PFSK-1 (cell line): Measurements from ENCODE around the gene CCDC112.
A peak's percentile ranks its signal among the peaks of the same experiment; 100 is the strongest.

Experiments
- FOXP2 ChIP-seq: optimal IDR thresholded peaks from 2 replicates; pipeline ENCODE3; 2011; ENCODE audit warnings: borderline replicate concordance, control low read depth, inconsistent platforms; ENCODE audit not compliant: insufficient read depth; ENCODE audit errors: extremely low read length, extremely low read depth
- POLR2AphosphoS5 ChIP-seq: IDR thresholded peaks from 2 replicates; pipeline ENCODE4 v1.6.1; 2012; ENCODE audit warnings: low read depth, mild to moderate bottlenecking, control low read depth, low read length, moderate library complexity
- SIN3A ChIP-seq: IDR thresholded peaks from 2 replicates; pipeline ENCODE4 v1.6.1; 2012; ENCODE audit warnings: mild to moderate bottlenecking, low read length, moderate library complexity, borderline replicate concordance; ENCODE audit not compliant: insufficient read depth
- TAF1 ChIP-seq: IDR thresholded peaks from 2 replicates; pipeline ENCODE4 v1.6.1; 2012; ENCODE audit warnings: low read length, control low read depth, borderline replicate concordance; ENCODE audit not compliant: insufficient read depth
- TF ChIP-seq, protein P1 (sequence below), 2 experiments: IDR thresholded peaks; 2 replicates each; pipeline versions ENCODE4 v1.6.1 to v1.8.0; 2011 to 2012; ENCODE audit warnings: low read depth in 2 of 2, low read length in 2 of 2, control low read depth in 1 of 2, inconsistent platforms in 1 of 2, mild to moderate bottlenecking in 1 of 2, moderate library complexity in 1 of 2; ENCODE audit not compliant: insufficient read depth in 1 of 2

DNA sequence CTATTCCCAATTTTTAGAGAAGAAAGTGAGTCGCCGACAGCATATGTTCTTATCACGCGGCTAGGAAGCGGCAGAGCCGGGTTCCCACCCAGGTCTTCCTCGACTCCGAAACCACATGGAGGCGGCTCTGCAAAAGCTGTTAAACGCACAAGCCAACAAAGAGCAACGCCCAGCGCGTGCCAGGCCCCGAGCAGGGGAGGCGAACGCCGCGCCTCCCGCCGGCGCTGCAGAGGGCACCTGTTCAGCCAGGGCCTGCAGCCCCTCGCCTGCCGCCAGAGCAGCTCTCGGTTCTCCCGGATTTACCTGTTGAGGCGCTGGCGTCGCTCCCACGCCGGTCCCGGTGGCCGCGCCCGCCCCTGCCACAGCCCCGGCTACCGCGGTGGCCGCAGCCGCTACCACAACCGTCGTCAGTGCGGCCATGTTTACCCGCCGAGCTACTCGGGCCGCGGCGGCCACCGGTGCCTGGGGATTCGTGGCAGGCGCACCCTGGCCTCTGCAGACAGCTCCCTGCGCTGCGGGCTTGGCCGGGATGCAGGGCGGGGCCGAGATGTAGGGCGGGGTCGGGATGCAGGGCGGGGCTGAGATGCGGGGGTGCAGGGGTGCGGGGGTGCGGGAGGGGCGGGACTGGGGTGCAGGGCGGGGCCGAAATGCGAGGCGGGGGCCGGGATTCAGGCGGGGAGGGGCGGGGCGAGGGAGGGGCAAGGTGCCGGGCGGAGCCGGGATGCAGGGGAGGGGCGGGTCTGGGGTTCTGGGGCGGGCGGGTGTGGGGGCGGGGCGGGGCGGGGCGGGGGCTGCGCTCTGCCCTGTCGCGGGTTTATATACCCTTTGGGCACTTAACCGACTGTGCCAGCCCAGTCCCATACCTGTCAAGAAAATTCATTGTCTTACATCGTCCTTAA, at the start of gene CCDC112:
- no peak for TF ChIP-seq SIN3A
- no peak for TF ChIP-seq POLR2AphosphoS5
- TF ChIP-seq TAF1 = no peak
- TF ChIP-seq, protein P1, sequence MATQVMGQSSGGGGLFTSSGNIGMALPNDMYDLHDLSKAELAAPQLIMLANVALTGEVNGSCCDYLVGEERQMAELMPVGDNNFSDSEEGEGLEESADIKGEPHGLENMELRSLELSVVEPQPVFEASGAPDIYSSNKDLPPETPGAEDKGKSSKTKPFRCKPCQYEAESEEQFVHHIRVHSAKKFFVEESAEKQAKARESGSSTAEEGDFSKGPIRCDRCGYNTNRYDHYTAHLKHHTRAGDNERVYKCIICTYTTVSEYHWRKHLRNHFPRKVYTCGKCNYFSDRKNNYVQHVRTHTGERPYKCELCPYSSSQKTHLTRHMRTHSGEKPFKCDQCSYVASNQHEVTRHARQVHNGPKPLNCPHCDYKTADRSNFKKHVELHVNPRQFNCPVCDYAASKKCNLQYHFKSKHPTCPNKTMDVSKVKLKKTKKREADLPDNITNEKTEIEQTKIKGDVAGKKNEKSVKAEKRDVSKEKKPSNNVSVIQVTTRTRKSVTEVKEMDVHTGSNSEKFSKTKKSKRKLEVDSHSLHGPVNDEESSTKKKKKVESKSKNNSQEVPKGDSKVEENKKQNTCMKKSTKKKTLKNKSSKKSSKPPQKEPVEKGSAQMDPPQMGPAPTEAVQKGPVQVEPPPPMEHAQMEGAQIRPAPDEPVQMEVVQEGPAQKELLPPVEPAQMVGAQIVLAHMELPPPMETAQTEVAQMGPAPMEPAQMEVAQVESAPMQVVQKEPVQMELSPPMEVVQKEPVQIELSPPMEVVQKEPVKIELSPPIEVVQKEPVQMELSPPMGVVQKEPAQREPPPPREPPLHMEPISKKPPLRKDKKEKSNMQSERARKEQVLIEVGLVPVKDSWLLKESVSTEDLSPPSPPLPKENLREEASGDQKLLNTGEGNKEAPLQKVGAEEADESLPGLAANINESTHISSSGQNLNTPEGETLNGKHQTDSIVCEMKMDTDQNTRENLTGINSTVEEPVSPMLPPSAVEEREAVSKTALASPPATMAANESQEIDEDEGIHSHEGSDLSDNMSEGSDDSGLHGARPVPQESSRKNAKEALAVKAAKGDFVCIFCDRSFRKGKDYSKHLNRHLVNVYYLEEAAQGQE (IDR thresholded peaks at IDR 0.05; ENCODE audit: insufficient read depth in 1 of 2, low read depth in 2 of 2, low read length in 2 of 2) = no peak
- peak; percentile 70 for TF ChIP-seq FOXP2
